IPS-15b (cell line): ENCODE measurements around the gene ZFC3H1.

Source experiments
- H3K27me3 ChIP-seq: one replicate; pipeline ENCODE4 v1.6.1; 2013; ENCODE audit warnings: low read length; ENCODE audit not compliant: control insufficient read depth, insufficient read depth
- H3K36me3 ChIP-seq: one replicate; pipeline ENCODE4 v1.6.1; 2013; ENCODE audit warnings: low read length; ENCODE audit not compliant: control insufficient read depth, insufficient read depth
- H3K4me1 ChIP-seq: one replicate; pipeline ENCODE4 v1.6.1; 2013; ENCODE audit warnings: mild to moderate bottlenecking, low read length; ENCODE audit not compliant: control insufficient read depth, insufficient read depth
- H3K4me3 ChIP-seq: one replicate; pipeline ENCODE4 v1.5.1; 2013; ENCODE audit warnings: low read depth, low read length
- H3K9ac ChIP-seq: one replicate; pipeline ENCODE4 v1.6.1; 2013; ENCODE audit warnings: low read depth, mild to moderate bottlenecking, low read length
- H3K9me3 ChIP-seq: one replicate; pipeline ENCODE4 v1.6.1; 2013; ENCODE audit warnings: mild to moderate bottlenecking, low read length; ENCODE audit not compliant: control insufficient read depth, insufficient read depth

The ZFC3H1 gene

DNA sequence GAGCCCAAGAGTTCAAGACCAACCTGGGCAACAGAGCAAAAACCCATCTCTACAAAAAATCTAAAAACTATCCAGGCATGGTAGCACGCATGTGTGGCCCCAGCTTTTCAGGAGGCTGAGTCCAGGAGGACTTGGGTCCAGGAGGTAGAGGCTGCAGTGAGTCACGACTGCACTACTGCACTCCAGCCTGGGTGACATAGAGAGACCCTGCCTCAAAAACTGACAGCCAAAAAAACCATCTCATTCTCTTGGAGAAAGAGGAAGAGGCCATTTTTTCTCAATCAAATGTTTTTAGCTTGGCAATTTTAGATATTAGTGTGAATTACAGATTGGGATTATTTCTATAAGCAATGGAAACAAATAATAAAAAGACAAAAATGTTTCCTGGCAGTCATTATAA lies 38.2 kb downstream of the ZFC3H1 start:
- H3K36me3 ChIP-seq, result peaks cover 19% of the 10 kb centered on the region
- H3K27me3 ChIP-seq, result no peaks in the 10 kb centered on the region

DNA sequence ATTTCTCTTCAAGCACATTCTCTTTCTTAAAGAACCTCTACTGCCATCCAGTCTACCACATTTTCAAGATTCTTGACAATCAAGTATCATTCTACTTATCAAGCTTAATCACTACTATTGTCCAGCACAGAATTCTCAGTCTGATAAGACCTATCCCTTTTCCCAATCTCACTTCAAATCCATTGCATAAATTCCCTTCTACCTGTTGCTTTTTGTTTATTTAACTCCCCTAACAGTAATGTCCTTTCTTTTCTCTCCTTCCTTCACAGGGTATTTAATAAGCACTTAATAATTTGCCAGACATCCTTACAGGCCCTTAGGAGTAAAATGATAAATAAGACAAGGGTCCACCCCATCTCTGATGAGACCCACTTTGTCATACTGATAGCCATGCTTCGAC lies 41.7 kb downstream of the ZFC3H1 start:
- Histone ChIP-seq H3K9ac (no peak overlapping the region), H3K4me1 (peaks cover 4% of the 10 kb centered on the region), H3K4me3 (no peak overlapping the region), H3K9me3 (no peaks in the 10 kb centered on the region), H3K27me3 (no peaks in the 10 kb centered on the region), H3K36me3 (peaks cover 13% of the 10 kb centered on the region)

More for the DNA sequence above, 38.2 kb downstream of the ZFC3H1 start:
- Histone ChIP-seq H3K4me3 (no peak overlapping the region), H3K9me3 (no peaks in the 10 kb centered on the region), H3K4me1 (no peaks in the 10 kb centered on the region), H3K9ac (no peak overlapping the region)

DNA sequence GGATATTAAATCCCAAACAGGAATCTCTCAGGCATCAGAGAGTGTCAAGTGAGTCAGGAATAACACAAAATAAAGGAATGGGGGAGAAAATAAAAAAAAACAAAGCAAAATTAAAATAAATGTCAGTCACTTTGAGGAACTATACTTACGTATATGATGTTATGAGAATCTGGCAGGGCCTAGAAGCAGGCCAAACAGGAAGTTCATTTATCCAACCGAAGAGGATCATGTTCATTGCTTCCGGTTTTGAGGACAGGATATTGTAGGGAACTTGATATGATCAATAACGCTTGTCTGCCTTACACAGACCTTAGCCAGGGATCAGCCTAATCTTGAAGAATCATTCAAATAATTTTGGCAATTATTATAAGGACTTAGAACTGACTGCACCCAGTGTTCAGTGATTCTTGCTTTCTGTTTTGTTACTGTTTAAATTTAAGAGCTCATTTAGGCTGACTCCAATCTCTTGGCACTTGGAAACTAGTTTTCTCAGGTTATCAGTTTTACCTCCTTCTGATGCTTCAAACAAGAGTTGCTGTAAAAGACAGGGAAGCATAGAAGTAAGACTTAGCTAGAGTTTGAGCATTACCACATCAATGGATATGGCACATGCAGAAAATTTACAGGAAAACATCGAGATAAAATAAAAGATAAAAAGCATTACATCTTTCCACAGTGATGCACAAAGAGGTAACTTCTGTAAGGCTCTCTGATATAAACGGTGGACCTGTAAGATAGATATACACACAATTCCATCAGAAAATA lies 53.4 kb downstream of the ZFC3H1 start:
- no peak overlapping the region for H3K9ac ChIP-seq
- H3K4me3 ChIP-seq, result no peak overlapping the region
- no peaks in the 10 kb centered on the region for H3K4me1 ChIP-seq
- no peaks in the 10 kb centered on the region for H3K36me3 ChIP-seq
- no peaks in the 10 kb centered on the region for H3K9me3 ChIP-seq
- no peaks in the 10 kb centered on the region for H3K27me3 ChIP-seq

DNA sequence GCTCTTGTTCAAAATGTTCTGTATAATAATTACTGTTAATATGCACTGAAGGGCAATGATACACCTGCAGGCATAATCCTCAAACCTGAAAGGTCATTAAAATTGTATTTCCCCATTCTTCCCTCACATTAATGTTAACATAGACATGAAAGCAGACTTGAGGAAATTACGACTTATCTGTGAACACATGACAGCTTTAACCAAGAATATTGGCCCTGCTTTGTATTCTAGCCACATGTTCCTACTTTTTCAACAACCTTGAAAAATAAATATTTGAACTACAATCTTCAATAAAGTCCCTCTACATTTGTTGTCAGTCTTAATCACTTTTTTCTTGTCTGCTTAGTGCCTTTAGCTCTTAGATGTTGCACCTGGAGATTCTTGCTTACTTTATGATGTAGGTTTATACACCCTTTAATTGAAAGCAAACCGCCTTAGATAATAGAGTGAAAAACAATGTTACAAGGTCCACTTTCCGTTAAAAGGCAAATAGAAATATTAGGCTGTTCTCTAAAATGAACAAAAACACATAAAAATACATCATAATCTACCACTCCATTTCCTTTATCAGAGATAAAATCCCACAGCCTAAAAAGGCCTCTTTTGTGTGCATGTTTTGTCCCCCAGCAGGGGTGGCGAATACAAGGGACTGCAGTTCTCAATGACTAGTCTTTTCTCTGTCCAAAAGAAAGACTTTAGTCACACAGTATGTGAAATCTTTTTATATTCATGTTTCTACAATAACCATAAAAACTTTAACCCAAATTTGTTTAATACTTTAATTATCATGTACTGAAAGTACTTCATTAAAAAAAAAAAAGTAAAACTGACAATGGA lies 55.9 kb downstream of the ZFC3H1 start:
- Histone ChIP-seq H3K9me3 (no peaks in the 10 kb centered on the region), H3K4me1 (no peaks in the 10 kb centered on the region), H3K36me3 (no peaks in the 10 kb centered on the region), H3K4me3 (no peak overlapping the region), H3K9ac (no peak overlapping the region), H3K27me3 (no peaks in the 10 kb centered on the region)

DNA sequence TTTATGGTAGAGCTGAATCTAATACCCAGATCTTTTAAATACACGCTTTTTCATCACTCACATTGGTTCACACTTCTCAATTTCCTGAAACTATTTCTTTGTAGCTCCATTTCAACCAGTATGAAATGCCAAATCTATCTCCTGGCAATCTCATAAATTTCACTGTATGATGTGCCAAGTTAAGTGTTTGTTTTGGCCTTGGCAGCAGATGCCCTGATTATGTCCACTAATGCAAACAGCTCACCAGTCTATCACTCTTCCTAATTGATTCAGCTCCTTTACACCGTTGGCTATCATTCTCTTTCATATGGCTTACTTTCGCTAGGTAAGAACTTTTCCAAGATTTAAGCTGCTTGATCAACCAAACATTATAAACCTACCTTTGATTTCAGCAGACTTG lies 58.6 kb downstream of the ZFC3H1 start:
- Histone ChIP-seq H3K4me1 (no peaks in the 10 kb centered on the region), H3K36me3 (no peaks in the 10 kb centered on the region), H3K4me3 (no peak overlapping the region), H3K9me3 (no peaks in the 10 kb centered on the region), H3K9ac (no peak overlapping the region), H3K27me3 (no peaks in the 10 kb centered on the region)

DNA sequence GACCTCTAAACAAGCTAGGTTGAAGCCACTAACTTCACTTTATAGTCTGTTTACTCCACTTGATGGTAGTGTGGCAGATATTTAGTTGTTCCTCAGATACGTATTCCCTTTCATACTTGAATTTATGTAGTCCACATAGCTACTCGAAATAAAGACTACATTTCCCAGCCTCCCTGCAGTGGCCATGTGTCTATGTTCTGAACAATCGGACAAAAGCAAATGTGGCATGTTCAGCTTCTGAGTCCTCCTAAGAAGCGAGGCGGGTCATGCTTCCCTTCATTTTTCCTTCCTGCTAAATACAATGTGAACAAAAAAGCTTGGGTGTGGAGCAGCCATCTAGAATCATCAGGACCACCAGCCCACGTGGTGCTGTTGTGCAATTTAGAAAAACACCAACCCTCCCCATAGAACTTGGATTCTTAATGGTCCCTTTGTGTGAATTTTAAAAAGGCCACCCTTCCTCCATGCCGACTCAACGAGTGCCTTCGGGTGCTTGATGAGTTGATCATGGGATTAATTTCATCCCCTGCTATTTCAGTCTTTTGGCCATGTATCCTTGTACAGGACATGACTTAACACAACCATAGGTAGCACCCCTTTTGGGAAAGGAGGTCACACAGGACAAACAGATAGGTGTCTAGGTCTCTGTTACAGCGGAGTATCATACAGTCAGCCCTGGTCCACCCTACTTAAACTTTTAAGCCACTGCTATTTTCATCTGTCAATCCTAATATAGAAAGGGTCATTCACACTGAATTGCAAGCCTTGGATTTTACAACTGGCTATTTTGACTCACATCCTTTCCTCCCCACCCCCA lies 60.7 kb downstream of the ZFC3H1 start:
- H3K9ac ChIP-seq, result no peak overlapping the region
- H3K9me3 ChIP-seq, result no peaks in the 10 kb centered on the region
- H3K4me3 ChIP-seq, result no peak overlapping the region
- no peaks in the 10 kb centered on the region for H3K4me1 ChIP-seq
- H3K27me3 ChIP-seq, result no peaks in the 10 kb centered on the region
- H3K36me3 ChIP-seq, result no peaks in the 10 kb centered on the region

DNA sequence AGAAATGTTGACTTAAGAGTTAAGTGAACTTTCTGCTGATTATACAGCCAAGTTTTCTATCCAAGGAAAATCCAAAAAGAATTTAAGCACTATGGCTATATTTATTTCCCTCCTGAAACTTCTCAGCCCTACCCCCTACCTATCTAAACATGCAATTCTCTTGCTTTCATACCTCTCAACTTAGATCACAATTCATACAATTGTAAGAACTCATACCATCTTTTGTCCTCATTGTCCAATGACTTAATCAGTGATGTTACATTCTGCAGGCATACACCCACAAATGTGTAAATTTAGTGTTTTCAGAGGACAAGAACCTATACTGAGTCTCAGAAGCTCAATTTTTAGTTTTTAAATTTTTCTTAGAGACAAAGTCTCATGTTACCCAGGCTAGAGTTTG lies 62.1 kb downstream of the ZFC3H1 start:
- no peaks in the 10 kb centered on the region for H3K27me3 ChIP-seq
- no peak overlapping the region for H3K9ac ChIP-seq
- H3K4me1 ChIP-seq, result no peaks in the 10 kb centered on the region
- no peaks in the 10 kb centered on the region for H3K9me3 ChIP-seq
- no peak overlapping the region for H3K4me3 ChIP-seq
- no peaks in the 10 kb centered on the region for H3K36me3 ChIP-seq

DNA sequence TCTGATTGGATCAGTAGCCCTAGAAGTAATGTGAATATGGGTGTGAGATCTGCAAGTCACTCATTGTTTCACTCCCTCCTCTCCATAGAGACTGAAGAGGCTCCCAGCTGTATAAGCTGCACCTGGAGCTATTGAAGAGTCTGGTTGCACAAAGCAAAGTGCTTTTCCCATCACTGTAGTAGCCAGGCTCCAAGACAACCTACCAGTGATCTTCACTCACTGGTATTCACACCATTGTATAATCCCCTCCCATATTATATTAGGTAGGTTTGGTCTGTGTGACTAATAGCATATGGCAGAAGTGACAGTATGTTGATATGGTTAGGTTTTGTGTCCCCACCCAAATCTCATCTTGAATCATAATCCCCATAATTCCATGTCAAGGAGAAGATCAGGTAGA lies 64.4 kb downstream of the ZFC3H1 start:
- H3K9me3 ChIP-seq, result no peaks in the 10 kb centered on the region
- no peaks in the 10 kb centered on the region for H3K27me3 ChIP-seq
- no peak overlapping the region for H3K9ac ChIP-seq
- no peaks in the 10 kb centered on the region for H3K4me1 ChIP-seq
- H3K4me3 ChIP-seq, result no peak overlapping the region
- no peaks in the 10 kb centered on the region for H3K36me3 ChIP-seq

DNA sequence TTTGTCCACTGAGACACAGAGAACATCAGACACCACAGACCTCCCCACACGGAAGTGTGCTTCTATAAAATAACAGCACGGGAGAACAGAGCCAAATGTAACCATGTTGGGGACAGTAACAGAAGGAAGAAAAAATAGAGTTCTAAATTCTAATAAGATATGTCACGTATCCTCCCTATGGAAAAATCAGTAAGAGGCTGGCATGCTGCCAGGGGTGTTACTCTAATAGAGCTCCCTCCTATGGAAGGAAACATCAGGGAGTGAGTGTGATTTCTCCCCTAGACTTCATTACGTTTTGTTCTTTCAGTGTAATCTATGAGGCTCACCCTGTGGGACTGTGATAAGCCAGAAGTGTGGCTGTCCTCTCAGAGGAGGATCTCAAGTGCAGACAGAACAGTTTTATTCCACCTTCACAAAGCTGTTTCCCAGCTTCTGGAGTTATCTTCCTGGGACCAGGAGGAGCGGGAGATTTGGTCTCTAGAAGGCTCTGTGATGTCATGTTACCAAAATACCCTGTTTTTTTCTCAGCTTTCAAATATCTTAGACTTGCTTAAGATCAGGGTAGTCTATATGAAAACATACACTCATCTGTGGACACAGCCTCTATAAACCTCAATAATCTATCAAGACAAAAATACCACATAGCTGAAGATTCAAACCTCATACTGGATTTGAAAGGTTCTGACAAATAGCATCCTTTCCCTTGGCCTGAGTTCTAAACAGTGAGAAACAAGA lies 69.3 kb downstream of the ZFC3H1 start:
- Histone ChIP-seq H3K9me3 (no peaks in the 10 kb centered on the region), H3K4me1 (no peaks in the 10 kb centered on the region), H3K27me3 (no peaks in the 10 kb centered on the region), H3K9ac (no peak overlapping the region), H3K4me3 (no peak overlapping the region), H3K36me3 (no peaks in the 10 kb centered on the region)

DNA sequence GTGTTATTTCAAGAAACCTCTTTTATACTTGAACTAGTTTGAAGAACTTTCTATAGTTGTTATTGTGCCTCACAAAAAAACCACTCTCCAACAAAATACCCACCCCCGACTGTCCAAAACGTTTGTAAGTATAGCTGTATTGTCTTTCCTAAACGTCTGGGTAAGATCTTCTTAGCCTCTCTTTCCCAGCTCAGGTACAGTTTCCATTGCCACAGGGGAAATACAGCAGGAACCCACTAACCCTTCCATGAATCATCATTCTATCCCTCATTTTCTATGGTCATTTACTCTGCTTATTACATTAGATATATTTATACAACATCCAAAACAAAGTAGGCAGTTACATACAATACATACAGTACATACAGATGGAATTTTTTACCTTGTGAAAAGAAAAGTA lies 70.8 kb downstream of the ZFC3H1 start:
- no peaks in the 10 kb centered on the region for H3K27me3 ChIP-seq
- H3K4me3 ChIP-seq, result no peak overlapping the region
- H3K9ac ChIP-seq, result no peak overlapping the region
- H3K9me3 ChIP-seq, result no peaks in the 10 kb centered on the region
- H3K4me1 ChIP-seq, result no peaks in the 10 kb centered on the region
- no peaks in the 10 kb centered on the region for H3K36me3 ChIP-seq

DNA sequence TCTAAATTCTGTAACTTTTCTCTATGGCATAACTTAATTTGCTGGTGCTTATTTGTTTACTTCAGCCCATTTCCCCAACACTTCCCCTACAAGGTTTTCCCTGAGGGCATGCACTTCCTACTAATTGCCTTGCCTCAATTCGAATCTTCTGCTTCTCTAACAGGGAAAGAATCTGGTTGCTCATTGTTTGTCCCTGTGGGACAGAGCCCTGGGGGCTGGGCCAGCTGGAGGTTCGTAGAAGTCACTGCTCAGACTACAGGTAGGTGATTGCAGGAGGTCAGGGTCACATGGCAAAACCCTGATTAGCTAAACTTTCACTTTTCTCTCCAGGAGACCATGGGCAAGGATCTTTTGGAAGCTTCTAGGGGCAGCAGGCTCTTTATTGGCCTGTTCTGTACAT lies 72.0 kb downstream of the ZFC3H1 start:
- Histone ChIP-seq H3K9ac (no peak overlapping the region), H3K4me3 (no peak overlapping the region), H3K27me3 (no peaks in the 10 kb centered on the region), H3K9me3 (no peaks in the 10 kb centered on the region), H3K4me1 (no peaks in the 10 kb centered on the region), H3K36me3 (no peaks in the 10 kb centered on the region)
